H1 (cell line): ENCODE results near the gene CMSS1. TPM values are rescaled to one million over a fixed set of nuclear protein-coding genes. Genes with fewer than 3 reads are reported as not detected.

ENCODE experiments used
- CTCF ChIA-PET: fragments of 300-600 bp; sonication (Branson Sonifier 250); formaldehyde crosslinking; loops from one replicate; lab custom pipeline; 2021; ENCODE audit not compliant: partially characterized antibody; lab: Charles Lee
- POLR2A ChIA-PET: fragments of 300-600 bp; sonication (Branson Sonifier 250); formaldehyde crosslinking; loops from one replicate; lab custom pipeline; 2021; ENCODE audit warnings: inconsistent platforms; ENCODE audit not compliant: partially characterized antibody; lab: Charles Lee
- DNase-seq, 2 experiments: peaks; one replicate each; pipeline versions ENCODE4 v3.0.0 to v3.0.0-alpha.2; 2010 to 2022; ENCODE audit warnings: low spot score in 2 of 2, low read depth in 1 of 2, mixed read lengths in 1 of 2
- FAIRE-seq: peaks from 2 replicates; lab custom pipeline; 2011; peaks lifted over from hg19 to GRCh38; lab: Jason Lieb, UNC
- H2AFZ ChIP-seq: 2 replicates; pipeline ENCODE4 v1.8.1; 2012; ENCODE audit warnings: low read length, inconsistent platforms
- H2AK5ac ChIP-seq: 2 replicates; pipeline ENCODE4 v1.6.1; 2013; ENCODE audit warnings: low read depth, low read length
- H2BK120ac ChIP-seq: replicated peaks from 2 replicates; pipeline ENCODE3; 2013; ENCODE audit warnings: low read depth, low read length, inconsistent platforms
- H2BK12ac ChIP-seq: 2 replicates; pipeline ENCODE4 v1.6.1; 2013; ENCODE audit warnings: low read depth, low read length
- H2BK15ac ChIP-seq: 2 replicates; pipeline ENCODE4 v1.6.1; 2013; ENCODE audit warnings: low read length
- H2BK20ac ChIP-seq: 2 replicates; pipeline ENCODE4 v1.6.1; 2013; ENCODE audit warnings: low read length
- H2BK5ac ChIP-seq: 2 replicates; pipeline ENCODE4 v1.6.1; 2013; ENCODE audit warnings: low read depth, low read length
- H3K14ac ChIP-seq: 2 replicates; pipeline ENCODE4 v1.6.1; 2013; ENCODE audit warnings: inconsistent platforms; ENCODE audit not compliant: insufficient read length
- H3K18ac ChIP-seq: 2 replicates; pipeline ENCODE4 v1.6.1; 2013; ENCODE audit warnings: low read length; ENCODE audit errors: extremely low read depth
- H3K23ac ChIP-seq: 2 replicates; pipeline ENCODE4 v1.6.1; 2013; ENCODE audit warnings: inconsistent platforms; ENCODE audit not compliant: insufficient read length
- H3K23me2 ChIP-seq: 2 replicates; pipeline ENCODE4 v1.6.1; 2013; ENCODE audit warnings: low read depth, low read length
- H3K27ac ChIP-seq: 2 replicates; pipeline ENCODE4 v1.6.1; 2011; ENCODE audit warnings: low read depth, low read length, inconsistent platforms
- H3K27me3 ChIP-seq, 4 experiments: replicated peaks in 1 of 4; 1 replicate in 1 of 4; 2 replicates in 3 of 4; pipeline versions ENCODE4 v1.6.1 to v1.8.1; 2011 to 2013; ENCODE audit warnings: low read length in 3 of 4, mild to moderate bottlenecking in 3 of 4, inconsistent platforms in 2 of 4, mixed read lengths in 2 of 4, moderate library complexity in 1 of 4; ENCODE audit not compliant: control insufficient read depth in 3 of 4, insufficient read depth in 3 of 4; ENCODE audit errors: extremely low read depth in 1 of 4
- H3K36me3 ChIP-seq, 4 experiments: 2 replicates each; pipeline versions ENCODE4 v1.6.1 to v1.8.1; 2011 to 2013; ENCODE audit warnings: mild to moderate bottlenecking in 4 of 4, low read length in 3 of 4, moderate library complexity in 2 of 4, control low read depth in 1 of 4, inconsistent platforms in 1 of 4; ENCODE audit not compliant: insufficient read depth in 4 of 4, control insufficient read depth in 2 of 4
- H3K4ac ChIP-seq: replicated peaks from 2 replicates; pipeline ENCODE3; 2013; ENCODE audit warnings: low read length, low read depth, mixed read lengths, inconsistent platforms; ENCODE audit not compliant: insufficient read length
- H3K4me1 ChIP-seq, 4 experiments: replicated peaks in 1 of 4; 1 replicate in 1 of 4; 2 replicates in 3 of 4; pipeline versions ENCODE4 v1.6.1 to v1.8.1; 2011 to 2013; ENCODE audit warnings: low read length in 3 of 4, inconsistent platforms in 2 of 4, mixed read lengths in 1 of 4; ENCODE audit not compliant: insufficient read depth in 4 of 4, control insufficient read depth in 3 of 4
- H3K4me2 ChIP-seq, 2 experiments: 2 replicates each; pipeline versions ENCODE4 v1.6.1 to v1.8.1; 2011 to 2013; ENCODE audit warnings: low read depth in 2 of 2, low read length in 2 of 2, control low read depth in 1 of 2, inconsistent platforms in 1 of 2, mild to moderate bottlenecking in 1 of 2; ENCODE audit not compliant: insufficient read depth in 1 of 2
- H3K4me3 ChIP-seq, 4 experiments: fragments of 200-600, 300-600 bp in 1 of 4; sonication (generic), shearing (Covaris generic), sonication (Bioruptor Twin) in 1 of 4; 2 replicates each; pipeline versions ENCODE4 v1.5.1 to v1.8.1; 2011 to 2016; ENCODE audit warnings: low read length in 4 of 4, low read depth in 3 of 4, control low read depth in 2 of 4, inconsistent platforms in 2 of 4, mild to moderate bottlenecking in 2 of 4, mixed read lengths in 1 of 4, moderate library complexity in 1 of 4; ENCODE audit not compliant: insufficient read depth in 2 of 4; ENCODE audit errors: extremely low read depth in 1 of 4
- H3K56ac ChIP-seq: replicated peaks from 2 replicates; pipeline ENCODE3; 2013; ENCODE audit warnings: low read depth, mild to moderate bottlenecking, mixed read lengths, low read length, inconsistent platforms; ENCODE audit not compliant: insufficient read length
- H3K79me1 ChIP-seq: 2 replicates; pipeline ENCODE4 v1.6.1; 2013; ENCODE audit warnings: low read depth, low read length, control low read depth
- H3K79me2 ChIP-seq, 2 experiments: 2 replicates each; pipeline versions ENCODE4 v1.6.1 to v1.8.1; 2012 to 2013; ENCODE audit warnings: low read length in 2 of 2, mild to moderate bottlenecking in 2 of 2, inconsistent platforms in 1 of 2; ENCODE audit not compliant: insufficient read depth in 2 of 2, control insufficient read depth in 1 of 2
- H3K9ac ChIP-seq, 4 experiments: replicated peaks in 1 of 4; 1 replicate in 1 of 4; 2 replicates in 3 of 4; pipeline versions ENCODE4 v1.6.1 to v1.8.1; 2011 to 2013; ENCODE audit warnings: low read depth in 3 of 4, low read length in 3 of 4, control low read depth in 2 of 4, mild to moderate bottlenecking in 2 of 4, moderate library complexity in 2 of 4, inconsistent platforms in 1 of 4; ENCODE audit errors: extremely low read depth in 1 of 4
- H3K9me3 ChIP-seq, 2 experiments: 2 replicates each; pipeline versions ENCODE4 v1.6.1 to v1.8.1; 2012 to 2013; ENCODE audit warnings: mild to moderate bottlenecking in 2 of 2, moderate library complexity in 2 of 2, control low read depth in 1 of 2, inconsistent platforms in 1 of 2, low read depth in 1 of 2, low read length in 1 of 2, mixed read lengths in 1 of 2; ENCODE audit not compliant: insufficient read depth in 2 of 2
- H4K20me1 ChIP-seq, 2 experiments: replicated peaks in 1 of 2; 2 replicates each; pipeline versions ENCODE3 to v1.8.1; 2011 to 2013; ENCODE audit warnings: inconsistent platforms in 2 of 2, low read length in 2 of 2, mild to moderate bottlenecking in 1 of 2; ENCODE audit not compliant: insufficient read depth in 2 of 2, control insufficient read depth in 1 of 2
- H4K5ac ChIP-seq: 2 replicates; pipeline ENCODE4 v1.6.1; 2013; ENCODE audit warnings: low read length, low read depth, mixed read lengths, inconsistent platforms; ENCODE audit not compliant: insufficient read length
- H4K8ac ChIP-seq: 2 replicates; pipeline ENCODE4 v1.8.0; 2013; ENCODE audit warnings: mild to moderate bottlenecking, moderate library complexity, low read length, inconsistent platforms; ENCODE audit not compliant: insufficient read depth; ENCODE audit errors: extremely low read depth
- H4K91ac ChIP-seq: replicated peaks from 2 replicates; pipeline ENCODE3; 2013; ENCODE audit warnings: low read length, mixed read lengths, inconsistent platforms; ENCODE audit not compliant: insufficient read length
- ATF2 ChIP-seq: IDR thresholded peaks from 2 replicates; pipeline ENCODE4 v1.6.1; 2012; ENCODE audit warnings: low read length, inconsistent platforms
- CBX8 ChIP-seq: fragments of 300-800, 300-1000 bp; sonication (generic); IDR thresholded peaks from 2 replicates; pipeline ENCODE4 v1.7.1; 2016; ENCODE audit warnings: low read depth, low read length, borderline replicate concordance
- CTBP2 ChIP-seq: IDR thresholded peaks from 2 replicates; pipeline ENCODE4 v1.7.0; 2011; ENCODE audit warnings: borderline replicate concordance, mild to moderate bottlenecking, moderate library complexity, mixed read lengths, low read length; ENCODE audit not compliant: insufficient read depth, insufficient read length
- EGR1 ChIP-seq: IDR thresholded peaks from 2 replicates; pipeline ENCODE4 v1.6.1; 2011; ENCODE audit warnings: low read depth, low read length, borderline replicate concordance
- EZH2 ChIP-seq: fragments of 200-600 bp; sonication (generic); IDR thresholded peaks from 2 replicates; pipeline ENCODE4 v1.7.1; 2012; ENCODE audit warnings: low read depth, mild to moderate bottlenecking, moderate library complexity, low read length, inconsistent platforms; ENCODE audit not compliant: severe bottlenecking
- HDAC6 ChIP-seq: IDR thresholded peaks from one replicate; pipeline ENCODE4 v1.7.1; 2012; ENCODE audit warnings: low read depth, mild to moderate bottlenecking, inconsistent platforms, low read length, moderate library complexity
- JUND ChIP-seq: IDR thresholded peaks from 2 replicates; pipeline ENCODE4 v1.6.1; 2011; ENCODE audit warnings: mild to moderate bottlenecking, improper control_type of control experiment, low read length
- RBBP5 ChIP-seq: IDR thresholded peaks from 2 replicates; pipeline ENCODE4 v1.7.1; 2012; ENCODE audit warnings: low read depth, mild to moderate bottlenecking, inconsistent platforms, low read length, moderate library complexity, borderline replicate concordance
- SIN3A ChIP-seq, 2 experiments: IDR thresholded peaks in 1 of 2; conservative IDR thresholded peaks in 1 of 2; 2 replicates each; pipeline ENCODE4 v1.6.1; 2011 to 2012; ENCODE audit warnings: low read length in 2 of 2, improper control_type of control experiment in 1 of 2, low read depth in 1 of 2, mild to moderate bottlenecking in 1 of 2
- SP4 ChIP-seq: IDR thresholded peaks from 2 replicates; pipeline ENCODE4 v1.6.1; 2012; ENCODE audit warnings: low read length, inconsistent platforms
- WGBS, 2 experiments: shearing (Covaris generic) in 1 of 2; methylation state at CpG; one replicate each; pipeline versions ENCODE4 v1.1.6 to v1.1.7; 2013 to 2015; ENCODE audit warnings: low lambda C conversion rate in 2 of 2, mixed read lengths in 2 of 2, inconsistent platforms in 1 of 2, low coverage in 1 of 2, missing lambda C conversion rate in 1 of 2; ENCODE audit not compliant: insufficient replicate concordance in 2 of 2, insufficient coverage in 1 of 2, insufficient read length in 1 of 2; ENCODE audit errors: extremely low coverage in 1 of 2, missing lambda C conversion rate in 1 of 2; 5-methylcytosine and 5-hydroxymethylcytosine counted together
- polyA plus RNA-seq, 7 experiments: library from polyadenylated mRNA; depleted of rRNA in 3 of 7; stranded (reverse) in 5 of 7; unstranded in 2 of 7; fragments of >200 nt in 5 of 7; fragments of 200-250 nt in 2 of 7; gene quantifications; 1 replicate in 5 of 7; 2 replicates in 1 of 7; 4 replicates in 1 of 7; pipeline versions ENCODE4 v1.2.1 to v1.2.3, GENCODE V29; 2011 to 2013; ENCODE audit warnings: missing spikeins in 2 of 7, mixed read lengths in 2 of 7
- total RNA-seq: library from RNA; stranded (reverse); fragmentation: NEBNext Ultra II Directional; extraction: Animal tissue kit (Norgen Biotek cat#: 25700); gene quantifications from 2 replicates; pipeline ENCODE4 v1.2.1, GENCODE V29; 2021

CMSS1 gene
- total and polyA plus RNA-seq, 2 of the 8 experiments (the other 6 are each of a cell fraction or from before 2014, with no cell fraction given): 15.2 to 75.1 TPM

GRCh38 chr3:99867594-99868310 lies 50.1 kb downstream of the CMSS1 start:
- no peak overlapping the region for H3K9ac ChIP-seq
- no peak overlapping the region for H3K4ac ChIP-seq
- H3K18ac ChIP-seq: no peak overlapping the region
- H3K79me2 ChIP-seq: no peaks in the 10 kb centered on the region
- H3K27ac ChIP-seq: no peak overlapping the region
- no peaks in the 10 kb centered on the region for H3K79me1 ChIP-seq
- peaks cover 2 to 19% (median 12%) of the 10 kb centered on the region in 4 experiments; a peak in 6 of 7 replicates for H3K27me3 ChIP-seq
- no peak overlapping the region for H2BK120ac ChIP-seq
- no peak overlapping the region for H3K23ac ChIP-seq
- H2BK15ac ChIP-seq: no peak overlapping the region
- no peak overlapping the region for H2AFZ ChIP-seq
- H2BK12ac ChIP-seq: no peak overlapping the region
- POLR2A ChIA-PET: no interaction called here
- FAIRE-seq: no peak
- H2AK5ac ChIP-seq: no peak overlapping the region
- no peak overlapping the region for H2BK20ac ChIP-seq
- H3K14ac ChIP-seq: no peak overlapping the region
- H3K4me3 ChIP-seq: no peak overlapping the region
- DNase-seq: no peak
- no peak overlapping the region for H4K8ac ChIP-seq
- no peak overlapping the region for H3K56ac ChIP-seq
- peaks cover 0 to 2% (median 0%) of the 10 kb centered on the region in 4 experiments; a peak in 2 of 7 replicates for H3K4me1 ChIP-seq
- CTCF ChIA-PET: interaction anchor here (0.6 to 1.6 kb wide), 5 partner anchors 12 to 386 kb away, joined by 3 to 7 read pairs (median 4); no protein-coding TSS in a partner anchor
- no peaks in the 10 kb centered on the region; a peak in 1 of 8 replicates for H3K36me3 ChIP-seq
- no peak overlapping the region for H4K91ac ChIP-seq
- no peak overlapping the region for H3K4me2 ChIP-seq
- peaks cover 9 to 10% of the 10 kb centered on the region in 2 experiments for H4K20me1 ChIP-seq
- H3K9me3 ChIP-seq: no peaks in the 10 kb centered on the region
- no peaks in the 10 kb centered on the region for H3K23me2 ChIP-seq
- 69% methylated on average over 3 of the region's 3 CpGs; no CpG with 5 or more reads in 1 of the 2 experiments for WGBS, 2 experiments
- H4K5ac ChIP-seq: no peak overlapping the region
- no peak overlapping the region for H2BK5ac ChIP-seq
- no peak for TF ChIP-seq JUND
- no peak for TF ChIP-seq RBBP5
- no peak for TF ChIP-seq CBX8
- TF ChIP-seq SIN3A (conservative IDR thresholded peaks at IDR 0.05 in 1 of 2, IDR thresholded peaks at IDR 0.05 in 1 of 2; ENCODE audit: low read depth in 1 of 2, low read length in 2 of 2): no peak
- no peak for TF ChIP-seq EGR1
- no peak for TF ChIP-seq EZH2
- no peak for TF ChIP-seq HDAC6
- no peak for TF ChIP-seq SP4
- no peak for TF ChIP-seq CTBP2
- no peak for TF ChIP-seq ATF2
